GM18499 (cell line): ENCODE measurements around the gene EMP2.
"Not testable (repeated sequence)": the region's sequence is repeated elsewhere in the genome, so short reads cannot be mapped to it uniquely, and the experiment has no call there.

Source experiments
- ATAC-seq: cut with Tn5 transposase; IDR thresholded peaks from one replicate; pipeline ENCODE4 v1.9.1; 2021; ENCODE audit warnings: moderate number of reproducible peaks; ENCODE audit not compliant: insufficient read depth, unreplicated experiment

The EMP2 gene, protein sequence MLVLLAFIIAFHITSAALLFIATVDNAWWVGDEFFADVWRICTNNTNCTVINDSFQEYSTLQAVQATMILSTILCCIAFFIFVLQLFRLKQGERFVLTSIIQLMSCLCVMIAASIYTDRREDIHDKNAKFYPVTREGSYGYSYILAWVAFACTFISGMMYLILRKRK

GRCh38 chr16:10579965-10580882 is at the start of gene EMP2:
TSS of gene EMP2 (minus strand) at chr16:10580598. CDS start at chr16:10547617, 32,981 bp downstream.
- no peak for ATAC-seq

DNA sequence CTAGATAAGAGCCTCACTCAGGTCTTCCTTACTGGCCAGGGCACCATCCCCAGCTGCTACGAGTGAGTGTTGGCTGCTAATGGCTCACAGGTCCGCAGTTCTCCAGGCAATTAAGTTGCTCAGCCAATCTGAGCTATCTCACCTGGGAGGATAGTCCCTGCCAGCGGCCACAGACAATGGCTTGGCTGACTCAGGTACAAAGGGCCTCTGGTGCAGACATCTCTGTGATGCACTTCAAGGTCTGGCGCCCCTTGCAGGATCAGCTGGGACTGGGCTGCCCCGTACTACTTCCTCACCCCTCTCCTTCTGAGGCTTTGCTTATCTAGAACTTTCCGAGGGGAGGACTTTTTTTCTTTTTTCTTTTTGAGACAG is 49.2 kb upstream of the EMP2 start:
- ATAC-seq, result no peak

- ATAC-seq, result no peak
Observed at GRCh38 chr16:10625595-10626357, 45.4 kb upstream of the EMP2 start.

GRCh38 chr16:10624527-10624926 is 44.1 kb upstream of the EMP2 start:
- ATAC-seq, result no peak

GRCh38 chr16:10623059-10623458 is 42.7 kb upstream of the EMP2 start:
- no peak for ATAC-seq

DNA sequence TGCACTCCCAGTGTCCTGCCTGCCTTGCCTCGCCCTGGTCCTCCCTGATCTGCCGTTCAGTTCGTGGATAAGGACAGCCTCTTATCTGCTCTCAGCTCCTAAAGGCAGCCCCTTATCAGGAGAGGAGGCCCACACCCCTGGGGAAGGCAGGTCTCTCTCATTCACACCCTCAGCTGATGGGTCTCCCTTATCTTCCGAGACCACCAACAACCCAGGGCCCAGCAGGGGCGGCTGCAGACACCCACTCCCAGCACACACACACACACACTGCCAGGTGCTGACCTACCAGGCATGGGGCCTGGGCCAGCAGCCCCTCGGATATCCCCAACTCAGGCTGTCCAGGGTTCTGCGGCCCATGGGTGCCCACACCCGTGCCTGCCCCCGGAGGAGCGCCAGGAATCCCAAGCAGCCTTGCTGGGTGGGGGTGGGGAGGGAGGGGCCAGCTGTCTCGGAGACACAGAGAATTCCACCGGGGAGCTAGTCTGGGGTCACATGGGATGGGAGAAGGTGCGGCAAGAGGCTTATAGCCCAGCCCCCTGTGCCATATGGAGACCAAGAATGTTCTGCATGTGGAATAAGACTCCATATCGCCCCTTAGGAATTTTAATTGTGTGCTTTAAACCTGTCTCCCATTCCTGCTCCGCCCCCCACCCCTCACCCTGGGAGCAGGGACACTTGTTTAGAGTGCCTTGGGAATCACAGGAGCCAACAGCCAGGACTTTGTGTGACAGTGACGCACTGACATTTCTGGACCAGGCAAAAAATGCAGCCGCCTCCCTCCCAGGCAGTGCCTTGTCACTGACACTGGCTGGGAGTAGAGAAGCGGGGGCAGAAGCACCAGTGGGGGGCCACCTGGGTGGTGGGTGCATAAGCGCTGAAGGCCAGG is 41.9 kb upstream of the EMP2 start:
- no peak for ATAC-seq

GRCh38 chr16:10621216-10621949 is 41.0 kb upstream of the EMP2 start:
- ATAC-seq, result not testable (repeated sequence)

GRCh38 chr16:10620120-10620519 is 39.7 kb upstream of the EMP2 start:
- ATAC-seq, result no peak

- no peak for ATAC-seq
Observed at GRCh38 chr16:10619271-10619849, 39.0 kb upstream of the EMP2 start.

GRCh38 chr16:10618710-10619209 is 38.4 kb upstream of the EMP2 start:
- no peak for ATAC-seq

DNA sequence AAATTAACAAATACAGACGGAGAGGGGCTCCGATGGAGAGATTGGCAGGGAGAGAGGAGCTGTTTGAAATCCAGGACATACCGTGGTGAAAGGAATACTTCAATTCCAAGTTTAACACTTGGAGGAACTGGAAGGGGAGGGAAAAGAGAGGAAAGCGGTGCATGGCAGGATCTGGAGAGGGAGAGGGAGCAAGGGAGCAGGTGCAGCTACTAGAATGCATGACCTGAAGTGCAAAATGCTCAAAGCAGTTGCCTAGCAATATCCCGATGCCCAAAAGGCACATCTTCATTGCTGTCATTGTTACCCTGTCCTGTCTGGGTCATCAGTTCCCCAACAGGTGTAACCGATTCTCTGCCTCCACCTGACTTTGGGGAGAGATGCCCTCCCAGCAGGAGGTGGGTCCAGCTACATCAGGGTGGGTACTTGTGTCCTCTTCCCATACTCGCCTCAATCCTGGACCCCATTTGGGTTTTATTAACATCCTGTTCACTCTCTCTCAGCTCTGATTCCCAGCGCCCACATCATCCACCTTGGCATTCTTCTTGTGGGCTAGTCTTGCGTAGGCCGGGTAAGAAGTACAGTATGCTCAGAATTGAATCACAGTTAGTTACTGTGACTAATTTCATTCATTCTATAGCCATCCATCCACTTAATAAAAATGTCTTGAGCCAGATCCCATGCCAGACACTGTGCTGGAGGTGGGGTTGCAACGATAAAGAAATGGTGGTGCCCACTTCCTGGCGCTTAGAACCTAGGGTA is 37.4 kb upstream of the EMP2 start:
- ATAC-seq, result no peak

DNA sequence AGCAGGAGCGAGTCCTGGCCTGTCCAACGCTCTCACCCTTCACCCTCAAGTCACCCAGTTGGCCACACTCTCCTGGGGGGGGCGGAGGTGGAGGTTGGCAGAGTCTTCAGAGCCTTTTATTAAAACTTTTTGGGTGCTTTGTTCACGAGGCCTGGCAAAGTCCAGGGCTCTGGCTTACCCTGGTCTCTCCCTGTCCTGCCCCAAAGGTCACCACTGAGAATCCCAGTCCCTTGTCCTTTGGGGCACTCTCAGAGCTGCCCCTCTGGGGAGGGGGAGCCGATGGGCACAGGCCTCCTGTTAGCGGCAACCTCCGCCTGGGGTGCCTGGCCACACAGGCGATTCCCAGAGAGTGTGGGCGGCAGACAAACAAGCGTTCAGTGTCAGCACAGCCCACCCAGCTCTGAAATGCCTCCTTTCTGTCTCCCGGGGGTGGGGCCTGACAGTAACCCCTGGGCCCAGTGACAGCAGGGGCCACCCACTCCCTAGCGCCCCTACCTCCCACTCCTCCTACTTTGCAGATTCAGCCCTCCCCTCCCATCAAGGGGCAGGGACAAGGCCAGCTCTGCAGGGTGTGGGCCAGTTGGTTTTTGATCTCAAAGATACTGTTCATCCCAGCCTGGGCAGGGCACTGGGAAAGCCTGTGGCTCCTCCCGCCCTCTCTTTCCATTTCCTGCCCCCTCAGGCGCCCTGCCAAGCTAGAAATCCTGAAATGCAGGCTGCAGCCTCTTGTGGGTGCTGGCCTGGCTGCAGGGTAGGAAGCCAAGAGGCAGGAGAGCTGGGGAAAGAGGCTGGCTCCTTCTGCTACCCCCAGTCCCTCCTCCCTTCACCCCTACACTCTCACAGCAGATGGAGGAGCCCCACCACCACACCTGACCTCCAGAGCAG is 36.6 kb upstream of the EMP2 start:
- no peak for ATAC-seq

DNA sequence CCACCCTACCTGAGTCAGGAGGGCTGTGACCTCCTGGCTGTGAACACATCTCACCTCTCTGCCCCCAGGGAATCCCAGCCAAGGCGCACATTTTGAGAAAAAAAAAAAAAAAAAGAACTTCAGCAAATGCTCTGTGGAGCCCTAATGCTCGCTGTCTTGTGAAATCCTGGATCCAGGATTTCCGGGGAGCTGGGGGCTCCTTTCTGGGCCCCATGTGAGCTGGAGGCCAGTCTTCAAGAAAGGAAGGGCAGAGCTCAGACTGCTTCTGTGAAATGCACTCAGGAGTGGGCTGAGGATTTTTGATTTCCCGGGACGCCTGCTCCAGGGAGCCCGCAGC is 36.0 kb upstream of the EMP2 start:
- ATAC-seq, result no peak

DNA sequence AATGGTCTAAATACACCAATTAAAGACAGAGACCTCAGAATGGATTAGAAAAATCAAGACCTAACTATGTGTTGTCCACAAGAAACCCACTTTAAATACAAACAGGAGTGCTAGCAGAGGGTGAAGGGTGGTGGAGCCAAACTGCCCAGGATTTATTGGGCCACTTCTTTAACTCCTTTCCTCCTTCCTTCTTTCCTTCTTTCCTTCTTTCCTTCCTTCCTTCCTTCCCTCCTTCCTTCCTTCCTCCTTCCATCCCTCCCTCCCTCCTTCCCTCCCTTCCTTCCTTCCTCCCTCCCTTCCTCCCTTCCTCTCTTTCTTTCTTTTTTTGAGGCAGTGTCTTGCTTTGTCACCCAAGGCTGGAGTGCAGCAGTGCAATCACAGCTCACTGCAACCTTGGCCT is 34.3 kb upstream of the EMP2 start:
- no peak for ATAC-seq

GRCh38 chr16:10613785-10614485 is 33.5 kb upstream of the EMP2 start:
- no peak for ATAC-seq

DNA sequence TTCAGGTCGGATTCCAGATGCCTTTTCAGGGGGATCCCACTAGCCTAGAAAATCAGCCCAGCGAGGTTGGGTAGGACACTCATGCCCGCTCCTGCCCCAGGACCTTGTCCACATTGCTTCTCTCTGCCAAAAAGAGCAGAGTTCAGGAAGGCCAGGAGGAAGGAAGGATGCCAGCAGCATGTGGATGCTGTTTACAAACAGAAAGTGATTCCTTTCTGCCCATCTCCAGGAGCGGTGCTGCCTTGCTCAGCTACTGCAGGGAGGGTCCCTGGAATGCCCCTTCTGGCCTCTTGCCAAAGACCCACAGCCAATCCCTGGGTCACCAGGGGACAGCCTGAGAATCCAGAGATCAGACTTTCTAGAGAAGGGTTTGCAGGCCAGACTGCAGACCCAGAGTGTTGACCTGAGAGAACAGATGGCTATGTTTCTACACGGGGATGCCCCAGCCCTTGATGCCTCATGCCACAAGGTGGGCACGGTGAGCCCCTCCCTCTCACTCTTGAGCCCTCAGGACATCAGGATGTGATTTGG is 32.3 kb upstream of the EMP2 start:
- no peak for ATAC-seq
